ENCODE data around the gene ATXN3L.

DNA sequence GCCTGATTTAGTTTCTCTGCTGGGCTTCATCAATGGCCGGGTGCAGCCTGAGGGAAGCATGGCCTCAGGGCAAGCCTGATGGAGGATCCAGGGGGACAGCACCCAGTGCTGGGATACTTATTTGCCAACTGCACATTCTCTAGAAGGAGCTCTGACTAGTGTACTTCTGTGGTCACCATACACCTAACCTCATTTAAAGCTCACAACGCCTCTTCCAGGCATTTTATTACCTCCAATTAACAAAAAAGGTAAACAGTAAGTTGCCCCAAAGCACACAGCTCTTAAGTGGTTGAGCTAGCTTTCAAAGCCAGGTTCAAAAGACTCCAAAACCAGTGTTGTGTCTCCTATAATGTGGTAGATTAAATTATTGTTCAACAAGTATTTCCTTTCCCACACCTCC lies 26.8 kb upstream of the ATXN3L start:
- TF ChIP-seq, protein P1, sequence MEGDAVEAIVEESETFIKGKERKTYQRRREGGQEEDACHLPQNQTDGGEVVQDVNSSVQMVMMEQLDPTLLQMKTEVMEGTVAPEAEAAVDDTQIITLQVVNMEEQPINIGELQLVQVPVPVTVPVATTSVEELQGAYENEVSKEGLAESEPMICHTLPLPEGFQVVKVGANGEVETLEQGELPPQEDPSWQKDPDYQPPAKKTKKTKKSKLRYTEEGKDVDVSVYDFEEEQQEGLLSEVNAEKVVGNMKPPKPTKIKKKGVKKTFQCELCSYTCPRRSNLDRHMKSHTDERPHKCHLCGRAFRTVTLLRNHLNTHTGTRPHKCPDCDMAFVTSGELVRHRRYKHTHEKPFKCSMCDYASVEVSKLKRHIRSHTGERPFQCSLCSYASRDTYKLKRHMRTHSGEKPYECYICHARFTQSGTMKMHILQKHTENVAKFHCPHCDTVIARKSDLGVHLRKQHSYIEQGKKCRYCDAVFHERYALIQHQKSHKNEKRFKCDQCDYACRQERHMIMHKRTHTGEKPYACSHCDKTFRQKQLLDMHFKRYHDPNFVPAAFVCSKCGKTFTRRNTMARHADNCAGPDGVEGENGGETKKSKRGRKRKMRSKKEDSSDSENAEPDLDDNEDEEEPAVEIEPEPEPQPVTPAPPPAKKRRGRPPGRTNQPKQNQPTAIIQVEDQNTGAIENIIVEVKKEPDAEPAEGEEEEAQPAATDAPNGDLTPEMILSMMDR (conservative IDR thresholded peaks at IDR 0.05; ENCODE audit: low read depth in 2 of 2): no peak
- TF ChIP-seq, protein P2, sequence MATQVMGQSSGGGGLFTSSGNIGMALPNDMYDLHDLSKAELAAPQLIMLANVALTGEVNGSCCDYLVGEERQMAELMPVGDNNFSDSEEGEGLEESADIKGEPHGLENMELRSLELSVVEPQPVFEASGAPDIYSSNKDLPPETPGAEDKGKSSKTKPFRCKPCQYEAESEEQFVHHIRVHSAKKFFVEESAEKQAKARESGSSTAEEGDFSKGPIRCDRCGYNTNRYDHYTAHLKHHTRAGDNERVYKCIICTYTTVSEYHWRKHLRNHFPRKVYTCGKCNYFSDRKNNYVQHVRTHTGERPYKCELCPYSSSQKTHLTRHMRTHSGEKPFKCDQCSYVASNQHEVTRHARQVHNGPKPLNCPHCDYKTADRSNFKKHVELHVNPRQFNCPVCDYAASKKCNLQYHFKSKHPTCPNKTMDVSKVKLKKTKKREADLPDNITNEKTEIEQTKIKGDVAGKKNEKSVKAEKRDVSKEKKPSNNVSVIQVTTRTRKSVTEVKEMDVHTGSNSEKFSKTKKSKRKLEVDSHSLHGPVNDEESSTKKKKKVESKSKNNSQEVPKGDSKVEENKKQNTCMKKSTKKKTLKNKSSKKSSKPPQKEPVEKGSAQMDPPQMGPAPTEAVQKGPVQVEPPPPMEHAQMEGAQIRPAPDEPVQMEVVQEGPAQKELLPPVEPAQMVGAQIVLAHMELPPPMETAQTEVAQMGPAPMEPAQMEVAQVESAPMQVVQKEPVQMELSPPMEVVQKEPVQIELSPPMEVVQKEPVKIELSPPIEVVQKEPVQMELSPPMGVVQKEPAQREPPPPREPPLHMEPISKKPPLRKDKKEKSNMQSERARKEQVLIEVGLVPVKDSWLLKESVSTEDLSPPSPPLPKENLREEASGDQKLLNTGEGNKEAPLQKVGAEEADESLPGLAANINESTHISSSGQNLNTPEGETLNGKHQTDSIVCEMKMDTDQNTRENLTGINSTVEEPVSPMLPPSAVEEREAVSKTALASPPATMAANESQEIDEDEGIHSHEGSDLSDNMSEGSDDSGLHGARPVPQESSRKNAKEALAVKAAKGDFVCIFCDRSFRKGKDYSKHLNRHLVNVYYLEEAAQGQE (IDR thresholded peaks at IDR 0.05; ENCODE audit: unreplicated experiment): no peak
- TF ChIP-seq EZH2 (IDR thresholded peaks at IDR 0.05; ENCODE audit: low read depth, unreplicated experiment): no peak
